HG02981 (cell line): ENCODE measurements around the gene PIEZO1.

Source experiments
- ATAC-seq: cut with Tn5 transposase; IDR thresholded peaks from one replicate; pipeline ENCODE4 v1.9.1; 2021; ENCODE audit warnings: mild to moderate bottlenecking, moderate library complexity; ENCODE audit not compliant: unreplicated experiment

The PIEZO1 gene

DNA sequence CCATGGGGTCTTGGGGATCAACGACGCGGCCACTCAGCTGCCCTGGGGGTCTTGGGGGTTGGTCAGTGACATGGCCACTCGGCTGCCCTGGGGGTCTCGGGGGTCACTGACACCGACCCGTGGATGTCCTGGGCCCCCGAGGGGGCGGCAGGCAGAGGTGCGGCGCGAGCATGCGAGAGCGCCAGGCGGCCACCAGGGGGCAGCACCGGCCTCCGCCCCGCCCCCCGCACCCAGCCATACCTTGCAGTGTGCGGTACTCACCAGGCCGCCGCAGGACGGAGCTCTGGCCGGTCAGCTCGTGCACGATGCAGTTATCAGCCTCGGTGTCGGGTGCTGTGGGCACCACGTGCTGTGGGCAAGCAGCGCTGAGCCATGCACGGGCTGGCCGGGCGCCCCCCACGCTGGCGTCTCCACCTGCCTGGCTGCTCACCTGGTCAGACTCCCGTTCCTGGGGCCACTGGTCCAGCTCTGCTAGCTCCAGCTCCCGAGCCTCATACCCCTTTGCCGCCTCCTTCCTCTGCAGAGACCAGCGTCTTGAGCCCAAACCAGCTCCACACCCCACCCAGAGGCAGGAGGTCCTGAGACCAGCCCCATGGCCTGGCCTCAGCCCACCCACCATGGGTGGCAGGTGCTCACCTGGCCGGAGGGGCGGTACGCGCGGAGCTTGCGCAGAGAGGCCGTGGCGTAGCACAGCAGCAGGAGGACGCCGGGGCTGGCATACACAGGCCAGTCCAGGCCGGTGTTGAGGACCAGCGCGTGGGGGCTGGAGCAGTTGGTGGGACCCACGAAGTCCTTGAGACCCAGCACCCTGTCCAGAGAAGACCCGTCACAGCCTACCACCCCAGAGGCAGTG lies 47.5 kb downstream of the PIEZO1 start:
- ATAC-seq: no peak

DNA sequence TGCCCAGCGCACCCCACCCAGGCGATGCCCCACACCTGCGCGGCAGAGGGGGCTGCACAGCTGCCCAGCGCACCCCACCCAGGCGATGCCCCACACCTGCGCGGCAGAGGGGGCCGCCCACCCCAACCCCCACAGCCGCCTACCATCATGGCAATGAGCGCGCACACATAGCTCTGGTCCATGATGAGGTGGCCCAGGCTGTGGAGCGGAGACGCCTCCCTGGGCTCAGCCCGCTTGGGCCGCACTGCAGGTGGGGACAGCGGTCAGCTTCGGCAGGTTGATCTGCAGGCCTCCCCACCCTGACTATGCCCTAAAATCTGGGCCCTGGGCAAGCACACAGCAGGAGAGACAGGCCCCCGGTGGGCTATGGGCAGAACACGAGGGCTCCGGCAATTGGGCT lies 48.5 kb downstream of the PIEZO1 start:
- no peak for ATAC-seq

DNA sequence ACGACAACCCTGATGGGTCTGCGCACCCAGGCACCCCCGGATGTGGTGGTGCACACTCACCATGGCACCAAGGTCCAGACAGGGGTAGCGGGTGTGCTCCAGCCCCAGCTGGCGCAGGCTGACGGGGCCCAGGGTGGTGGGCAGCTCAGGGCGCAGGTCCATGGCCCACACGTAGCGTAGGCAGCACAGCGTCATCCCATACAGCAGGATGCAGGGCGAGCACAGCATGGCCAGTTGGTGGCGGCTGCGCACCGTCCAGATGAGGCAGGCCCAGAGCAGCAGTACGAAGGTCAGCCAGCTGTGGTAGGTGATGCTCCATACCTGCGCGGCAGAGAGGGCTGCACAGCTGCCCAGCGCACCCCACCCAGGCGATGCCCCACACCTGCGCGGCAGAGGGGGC lies 48.9 kb downstream of the PIEZO1 start:
- ATAC-seq: no peak

DNA sequence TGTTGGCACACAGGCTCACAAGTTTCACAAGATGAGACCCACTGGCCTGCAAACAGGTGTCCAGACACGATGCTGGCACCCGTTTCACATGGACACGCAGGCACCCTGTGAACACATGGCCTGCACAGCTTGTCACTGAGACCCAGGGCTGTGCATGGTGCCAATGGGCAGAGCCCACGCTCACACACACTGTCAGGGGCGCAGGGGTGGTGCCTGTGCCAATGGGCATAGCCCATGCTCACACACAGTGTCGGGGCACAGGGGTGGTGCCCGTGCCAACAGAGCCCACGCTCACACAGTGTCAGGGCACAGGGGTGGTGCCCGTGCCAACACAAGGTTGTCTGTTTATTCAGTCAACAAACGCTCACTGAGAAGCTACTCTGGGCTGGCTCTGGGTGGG lies 49.4 kb downstream of the PIEZO1 start:
- no peak for ATAC-seq

DNA sequence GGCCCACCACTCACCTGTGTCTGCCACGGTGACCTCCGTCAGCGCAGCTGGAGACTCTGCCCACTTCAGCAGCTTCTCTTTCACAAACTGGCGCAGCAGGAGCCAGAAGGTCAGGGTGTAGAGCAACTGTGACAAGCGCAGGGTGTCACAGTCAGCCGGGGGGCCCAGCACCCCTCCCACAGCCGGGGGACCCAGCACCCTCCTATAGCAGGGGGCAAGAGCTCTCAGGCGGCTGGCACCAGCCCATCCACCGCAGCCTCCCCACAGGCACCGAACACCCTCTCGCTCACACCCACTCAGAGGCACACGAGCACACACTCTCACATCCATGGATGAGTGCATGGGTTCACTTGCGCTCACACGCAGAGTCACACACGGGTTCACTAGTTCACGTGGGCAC lies 49.9 kb downstream of the PIEZO1 start:
- ATAC-seq: no peak

DNA sequence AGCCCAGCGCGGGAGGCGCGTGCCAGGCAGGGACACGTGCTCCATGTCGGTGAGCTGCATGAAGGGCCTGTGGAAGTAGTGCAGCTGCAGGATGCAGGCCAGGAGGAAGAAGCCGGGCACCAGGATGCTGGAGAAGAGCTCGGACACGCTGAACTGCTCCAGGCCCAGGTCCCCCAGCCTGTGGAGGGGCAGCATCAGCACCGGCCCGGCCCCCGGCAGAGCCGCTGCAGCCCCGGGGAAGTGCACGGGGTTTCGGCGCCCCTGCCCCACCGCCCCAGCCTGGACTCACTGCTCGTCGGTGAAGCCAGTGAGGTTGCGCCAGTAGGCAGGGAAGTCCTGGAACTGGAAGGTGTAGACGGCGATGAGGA lies 50.7 kb downstream of the PIEZO1 start:
- no peak for ATAC-seq

DNA sequence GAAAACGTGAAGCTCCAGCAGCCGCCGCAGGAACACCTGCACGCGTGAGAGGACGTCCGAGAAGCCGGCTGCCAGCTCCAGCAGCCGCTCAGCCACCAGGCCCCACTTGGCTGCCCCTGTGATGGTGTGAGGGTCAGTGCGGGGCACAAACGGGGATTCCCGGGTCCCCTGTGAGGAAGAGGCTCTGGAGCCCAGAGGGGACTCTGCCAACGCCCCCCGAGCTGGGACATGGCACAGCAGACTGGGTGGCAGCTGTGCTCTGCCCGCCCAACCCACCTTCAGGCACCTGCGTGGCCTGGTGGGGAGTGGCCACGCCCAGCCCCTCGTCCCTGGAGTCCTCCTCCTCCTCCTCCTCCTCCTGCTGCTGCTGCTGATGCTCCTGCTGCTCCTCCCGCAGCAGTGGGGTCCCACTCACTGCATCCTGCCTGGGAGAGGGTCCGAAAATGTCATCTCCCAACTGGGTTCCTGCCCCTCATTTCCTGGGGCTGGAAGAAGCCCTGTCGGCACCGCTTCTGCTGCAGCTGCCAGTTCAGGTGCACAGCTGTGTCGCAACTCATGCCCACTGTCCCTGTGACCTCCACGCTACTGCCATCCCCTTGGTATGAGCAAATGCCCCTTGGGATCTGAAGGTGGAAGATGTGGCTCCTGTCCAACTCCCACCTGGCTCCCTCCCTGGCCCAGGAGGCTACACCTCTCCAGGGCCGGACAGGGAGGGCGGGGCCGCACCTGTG lies 51.2 kb downstream of the PIEZO1 start:
- ATAC-seq: no peak

DNA sequence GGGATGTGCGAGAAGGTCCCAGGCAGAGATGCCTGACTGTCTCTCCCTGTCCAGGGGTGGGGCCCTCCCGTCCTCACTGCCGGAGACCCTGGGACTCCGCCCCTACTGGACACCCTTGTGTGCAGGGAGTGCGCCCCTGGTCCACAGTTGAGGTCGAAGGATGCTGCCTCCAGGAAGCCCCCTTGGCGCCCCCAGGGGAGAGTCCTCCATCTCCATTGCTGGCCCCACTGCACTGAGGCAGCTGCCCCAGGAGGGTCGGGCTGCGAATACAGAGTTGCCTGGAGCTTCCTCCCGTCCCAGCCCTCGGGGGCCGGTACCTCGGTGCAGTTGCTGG lies 52.1 kb downstream of the PIEZO1 start:
- ATAC-seq: no peak

DNA sequence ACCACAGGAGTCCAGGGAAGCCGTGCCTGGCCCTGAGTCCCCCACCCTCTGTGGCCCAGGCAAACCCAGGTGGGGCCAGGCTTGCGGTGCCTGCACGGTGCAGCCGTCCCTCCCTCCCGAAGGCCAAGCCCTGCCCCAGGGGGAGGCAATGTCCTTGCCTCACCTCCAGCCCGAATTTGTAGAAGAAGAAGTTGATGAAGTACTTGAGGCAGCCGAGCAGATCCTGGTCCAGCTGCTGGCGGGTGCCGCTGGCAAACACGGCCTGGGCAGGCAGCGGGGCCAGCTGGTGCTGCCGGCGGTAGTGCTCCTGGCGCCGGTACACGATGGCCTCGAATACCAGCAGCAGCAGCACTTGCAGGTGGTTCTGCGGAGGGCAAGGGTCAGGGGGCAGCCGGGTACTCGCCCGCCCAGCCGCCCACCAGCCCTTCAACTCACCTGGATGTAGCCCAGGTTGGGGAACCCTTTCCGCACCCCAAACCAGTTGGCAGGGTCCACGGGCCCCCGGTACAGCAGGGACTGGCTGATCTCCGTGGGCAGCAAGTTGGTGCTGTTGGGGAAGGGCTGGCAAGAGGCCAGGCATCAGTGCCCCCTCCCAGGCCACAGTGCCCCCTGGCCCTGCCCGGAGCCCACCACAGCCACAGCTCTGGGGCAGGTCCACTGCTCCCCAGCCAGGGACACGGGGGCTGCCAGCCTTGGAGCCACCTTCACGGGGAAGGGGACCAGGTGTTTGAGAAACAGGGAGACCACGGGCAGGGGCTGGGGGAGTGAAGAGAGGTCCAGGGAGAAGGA lies 52.7 kb downstream of the PIEZO1 start:
- no peak for ATAC-seq

DNA sequence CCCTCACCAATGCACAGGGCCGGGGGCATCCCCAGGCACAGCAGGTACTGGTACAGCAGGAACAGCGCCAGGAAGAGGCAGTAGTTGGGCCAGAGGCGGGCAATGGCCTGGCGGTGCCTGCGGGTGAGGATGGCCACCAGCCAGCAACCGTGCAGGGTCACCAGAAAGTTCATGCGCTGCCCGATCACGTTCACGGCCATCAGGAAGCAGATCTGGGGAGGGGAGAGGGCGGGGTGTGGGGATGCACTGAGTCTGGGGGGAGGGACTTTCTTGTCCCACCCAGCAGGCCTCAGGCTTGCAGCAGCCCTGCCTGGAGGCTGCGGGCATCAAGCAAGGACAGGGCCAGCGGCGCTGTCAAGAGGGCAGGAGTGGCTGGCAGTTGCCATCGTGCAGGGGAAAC lies 53.3 kb downstream of the PIEZO1 start:
- no peak for ATAC-seq

DNA sequence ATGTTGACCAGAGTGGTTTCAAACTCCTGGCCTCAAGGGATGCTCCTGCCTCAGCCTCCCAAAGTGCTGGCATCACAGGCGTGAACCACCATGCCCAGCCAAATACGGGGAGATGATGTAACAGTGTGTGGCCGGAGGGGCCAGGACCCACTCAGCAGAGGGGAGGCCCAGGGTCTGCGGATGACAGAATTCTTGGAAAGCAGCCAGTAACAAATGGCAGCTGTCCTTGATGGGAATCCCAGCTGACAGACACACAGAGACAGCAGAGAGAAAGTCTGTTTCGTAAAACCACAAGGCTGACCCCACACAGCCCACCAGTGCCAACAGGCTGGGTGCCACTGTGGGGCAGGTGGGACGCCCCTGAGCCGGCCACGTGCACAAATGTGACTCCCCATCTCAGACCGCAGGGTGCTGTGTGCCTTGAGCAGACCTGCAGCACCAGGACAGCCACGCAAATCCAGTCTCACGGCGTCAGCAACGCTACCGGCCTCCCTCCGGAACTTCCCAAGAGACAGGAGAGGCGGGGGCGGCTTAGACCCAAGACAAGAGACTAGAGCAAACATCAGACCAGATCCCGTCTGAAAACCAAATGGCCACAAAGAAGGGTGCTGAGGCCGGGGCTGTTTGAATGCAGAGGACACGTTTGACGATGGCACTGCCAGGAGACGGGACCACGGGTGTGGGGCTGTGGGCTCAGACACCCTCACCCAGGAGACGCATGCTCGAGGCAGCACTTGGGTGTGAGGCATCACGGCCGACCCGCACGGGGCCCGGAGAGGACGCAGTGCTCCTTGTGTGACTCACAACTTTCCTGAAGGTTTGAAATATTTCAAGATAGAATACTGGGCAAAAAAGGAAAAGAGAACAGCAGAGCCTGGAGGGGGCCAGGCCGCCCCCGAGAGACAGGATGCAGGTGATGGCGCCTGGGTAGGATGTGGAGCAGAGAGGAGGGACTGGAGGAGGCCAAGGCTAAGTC lies 54.1 kb downstream of the PIEZO1 start:
- no peak for ATAC-seq

DNA sequence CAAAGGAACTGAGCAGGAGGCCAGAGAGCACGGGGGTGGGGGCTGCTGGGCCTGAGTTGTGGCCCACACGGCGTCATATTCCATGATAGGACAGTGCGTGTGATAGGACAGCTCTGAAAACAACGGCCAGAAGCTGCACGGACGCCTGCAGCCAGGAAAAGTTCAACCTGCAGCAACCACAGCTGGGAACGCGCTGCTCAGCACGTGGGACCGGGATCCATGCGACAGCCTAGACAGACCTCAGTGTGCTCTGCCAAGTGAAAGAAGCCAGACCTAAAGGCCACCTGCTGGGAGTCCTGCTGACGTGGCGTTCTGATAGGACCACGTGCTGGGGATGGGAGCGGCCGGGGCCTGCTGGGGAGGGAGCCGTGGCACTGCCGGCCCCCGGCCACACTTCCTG lies 57.1 kb downstream of the PIEZO1 start:
- no peak for ATAC-seq

DNA sequence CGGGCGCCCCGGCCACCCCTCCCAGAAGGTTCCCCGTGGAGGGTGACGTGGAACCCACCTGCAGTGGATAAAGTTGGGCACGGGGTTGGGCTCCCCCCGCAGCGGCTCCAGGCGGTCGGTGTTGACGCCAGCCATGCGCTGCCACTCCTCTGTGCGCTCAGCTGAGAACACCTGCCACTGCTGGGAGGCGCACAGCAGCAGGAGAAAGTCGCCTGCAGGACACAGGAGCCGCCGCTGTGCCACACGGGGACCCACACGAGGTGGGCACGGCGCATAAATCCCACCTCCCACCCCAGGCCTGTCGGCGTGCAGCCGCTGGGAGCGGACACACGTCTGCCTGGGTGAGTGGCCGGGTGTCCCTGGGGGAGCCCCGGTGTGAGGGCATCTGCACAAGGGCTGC lies 58.0 kb downstream of the PIEZO1 start:
- ATAC-seq: no peak

DNA sequence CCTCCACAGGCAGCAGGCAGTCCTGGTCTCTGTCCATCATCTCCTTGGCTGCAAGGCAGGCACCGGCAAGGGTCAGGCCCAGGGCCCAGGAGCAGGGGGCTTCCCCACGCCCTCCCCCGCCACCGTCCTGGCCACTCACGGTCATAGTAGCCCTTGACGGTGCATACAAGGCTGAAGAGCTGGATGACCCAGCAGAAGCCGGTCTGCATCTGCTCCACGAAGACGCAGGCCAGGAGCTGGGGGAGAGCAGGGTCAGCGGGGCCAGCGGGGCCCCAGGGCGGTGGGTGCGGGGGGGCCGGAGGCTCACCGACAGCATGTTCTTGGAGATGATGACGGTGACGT lies 58.6 kb downstream of the PIEZO1 start:
- ATAC-seq: no peak

DNA sequence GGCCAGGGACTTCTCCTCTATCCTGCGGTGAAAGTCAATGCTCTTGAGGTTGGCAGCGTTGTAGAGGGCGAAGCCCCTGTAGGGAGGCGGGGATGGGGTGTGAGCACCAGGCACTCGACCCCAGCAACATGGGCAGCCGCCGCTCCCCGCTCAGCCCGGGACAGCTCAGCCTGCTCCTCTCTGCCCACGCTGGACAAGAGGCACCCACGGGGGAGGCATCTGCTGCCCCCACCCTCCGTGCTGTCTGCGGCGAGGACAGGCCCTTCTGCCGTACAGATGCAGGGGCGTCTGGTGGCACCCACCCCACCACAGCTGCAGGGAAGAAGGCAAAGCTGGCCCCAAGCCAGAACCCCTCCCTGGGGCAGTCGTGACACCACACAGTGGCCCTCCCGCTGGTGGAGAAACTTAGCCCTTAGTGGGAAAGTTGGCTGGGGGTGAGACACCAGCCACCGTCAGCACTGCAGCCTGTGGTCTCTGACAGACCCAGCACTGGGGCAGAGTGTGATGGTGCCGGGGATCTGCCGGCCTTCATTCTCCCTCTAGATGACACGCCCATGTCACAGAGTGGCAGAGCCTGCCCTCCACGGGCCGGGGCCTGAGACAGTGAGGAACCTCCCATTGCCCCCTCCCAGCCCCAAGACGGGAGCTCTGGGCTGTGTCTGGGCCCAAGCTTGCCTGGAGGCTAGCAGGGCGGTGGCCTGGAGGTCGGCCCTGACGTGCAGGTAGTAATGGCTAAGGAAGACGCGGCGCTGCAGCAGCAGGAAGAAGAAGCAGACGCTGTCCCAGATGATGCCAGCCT lies 59.2 kb downstream of the PIEZO1 start:
- no peak for ATAC-seq

DNA sequence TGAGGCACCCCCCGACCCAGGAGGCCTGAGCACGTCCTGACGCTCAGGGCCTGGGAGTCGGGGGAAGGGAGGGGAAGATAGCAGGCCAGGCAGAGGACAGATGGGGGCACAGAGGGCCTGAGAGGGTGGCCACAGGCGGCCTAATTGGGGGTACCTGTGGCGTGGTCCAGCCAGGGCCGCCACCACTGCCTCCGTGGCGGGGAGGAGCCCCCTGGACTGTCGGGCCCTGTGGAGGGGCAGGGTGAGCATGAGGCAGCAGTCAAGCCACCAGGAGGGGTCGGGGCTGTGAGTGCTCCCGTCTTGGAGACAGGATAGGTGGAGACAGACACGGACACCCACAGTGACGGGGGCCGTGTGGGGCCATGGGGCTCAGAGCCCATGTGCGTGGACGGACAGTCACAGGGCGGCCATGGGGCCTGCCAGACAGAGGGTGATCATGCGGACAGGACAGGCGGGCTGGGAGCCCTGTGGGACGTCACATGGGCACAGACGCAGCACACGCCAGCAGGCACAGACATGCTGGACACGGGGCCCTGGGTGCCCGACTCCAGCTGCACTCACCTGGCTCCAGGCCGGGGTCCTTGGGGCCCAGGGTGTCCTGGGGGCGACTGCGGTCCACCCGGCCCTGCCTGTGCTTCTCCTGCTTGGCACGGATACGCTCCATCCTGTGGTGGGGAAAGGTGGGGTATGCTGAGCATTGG lies 60.0 kb downstream of the PIEZO1 start:
- no peak for ATAC-seq

DNA sequence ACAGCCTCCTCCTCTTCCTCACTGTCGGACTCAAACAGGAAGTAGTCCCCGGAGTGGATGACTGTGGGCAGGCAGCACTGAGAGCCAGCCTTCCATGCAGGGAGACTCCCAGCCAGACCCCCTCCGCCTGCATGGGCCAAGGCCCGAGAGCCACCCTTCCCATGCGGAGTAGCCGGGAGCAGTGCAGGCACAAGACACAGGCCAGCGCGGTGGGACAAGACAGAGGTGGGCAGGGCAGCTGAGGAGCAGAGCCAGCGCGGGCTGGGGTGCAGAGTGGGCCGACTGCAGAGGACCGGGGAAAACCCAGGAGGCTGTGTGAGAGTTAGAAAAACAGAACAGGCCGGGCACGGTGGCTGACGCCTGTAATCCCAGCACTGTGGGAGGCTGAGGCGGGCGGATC lies 61.1 kb downstream of the PIEZO1 start:
- no peak for ATAC-seq

DNA sequence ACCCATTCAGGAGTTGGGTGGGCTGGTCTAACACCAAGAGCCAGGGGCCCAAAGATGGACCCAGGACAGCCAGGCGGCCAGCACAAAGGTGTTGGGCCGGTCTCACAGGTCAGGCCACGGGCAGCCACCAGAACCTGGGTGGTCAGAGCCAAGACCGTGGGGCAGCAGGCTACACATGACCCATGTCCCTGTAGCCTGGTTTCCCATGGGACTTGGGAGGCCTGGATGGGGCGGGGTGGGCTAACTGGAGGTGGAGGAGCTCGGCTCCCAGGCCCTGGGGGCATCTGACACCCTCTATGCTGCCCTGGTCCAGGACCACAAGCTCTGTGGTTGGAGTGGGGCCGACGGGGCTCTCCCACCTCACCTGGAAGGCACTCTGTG lies 61.5 kb downstream of the PIEZO1 start:
- ATAC-seq: no peak

DNA sequence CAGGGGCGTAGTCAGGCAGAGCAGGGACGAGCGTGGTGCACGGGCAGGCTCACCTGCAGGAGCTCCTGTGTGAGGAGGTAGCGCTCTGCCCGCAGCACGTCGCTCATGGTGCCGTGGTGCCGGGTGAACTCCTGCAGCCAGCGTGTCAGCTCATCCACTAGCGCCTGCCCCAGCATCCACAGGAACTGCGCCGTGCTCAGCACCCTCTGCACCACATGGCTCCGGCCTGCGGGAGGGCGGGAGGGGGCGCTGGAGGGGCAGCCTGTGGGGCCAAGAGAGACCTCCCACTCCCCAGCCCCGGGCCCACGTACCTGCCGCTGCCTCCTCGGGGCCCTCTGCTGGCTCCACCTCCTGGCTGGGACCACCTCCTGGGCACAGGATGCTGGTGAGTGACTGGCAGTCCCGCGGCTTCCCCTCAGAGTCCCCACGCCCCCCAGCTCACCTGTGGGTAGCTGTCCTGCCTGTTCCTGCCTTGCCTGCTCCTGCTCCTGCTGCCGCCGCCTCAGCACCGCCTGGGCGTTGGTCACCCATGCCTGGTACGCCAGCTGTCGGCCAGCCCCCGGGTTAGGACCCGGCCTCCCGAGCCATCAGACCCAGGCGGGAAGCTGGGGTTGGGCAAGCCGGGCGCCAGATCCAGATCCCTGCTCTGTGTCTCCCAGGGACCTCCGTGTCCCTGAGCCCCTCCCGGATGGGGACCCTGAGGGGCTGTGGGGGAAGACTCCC lies 62.1 kb downstream of the PIEZO1 start:
- no peak for ATAC-seq
